WTC11 (cell line): ENCODE measurements around the gene C3orf33. TPM values are rescaled to one million over a fixed set of nuclear protein-coding genes. Genes with fewer than 3 reads are reported as not detected.

ENCODE experiments used
- ATAC-seq: fragments of 200-7000 bp; cut with Tn5 transposase; 2 replicates; pipeline ENCODE4 v1.10.0; 2021; ENCODE audit warnings: mild to moderate bottlenecking, moderate library complexity
- CTCF ChIA-PET: fragments of 300-600 bp; sonication (Branson Sonifier 250); formaldehyde crosslinking; loops from one replicate; lab custom pipeline; 2021; ENCODE audit warnings: antibody characterized with exemption; lab: Charles Lee
- POLR2A ChIA-PET: fragments of 350-600 bp; sonication (Branson Sonifier 250); formaldehyde crosslinking; loops from one replicate; lab custom pipeline; 2021; ENCODE audit warnings: antibody characterized with exemption; lab: Charles Lee
- DNase-seq: peaks from one replicate; pipeline ENCODE4 v3.0.0; 2021; ENCODE audit warnings: low spot score
- H3K27ac Mint-ChIP-seq: 2 replicates; pipeline ENCODE4 v1.8.0; 2021; ENCODE audit warnings: mixed read lengths
- H3K27me3 Mint-ChIP-seq: 2 replicates; pipeline ENCODE4 v1.8.0; 2021; ENCODE audit warnings: low read depth, mild to moderate bottlenecking, moderate library complexity, mixed read lengths
- H3K36me3 Mint-ChIP-seq: 2 replicates; pipeline ENCODE4 v1.8.0; 2021; ENCODE audit warnings: mixed read lengths
- H3K4me1 Mint-ChIP-seq: 2 replicates; pipeline ENCODE4 v1.8.0; 2022; ENCODE audit warnings: mixed read lengths
- H3K4me3 Mint-ChIP-seq: 2 replicates; pipeline ENCODE4 v1.8.0; 2021; ENCODE audit warnings: mild to moderate bottlenecking, moderate library complexity, mixed read lengths
- H3K9me3 Mint-ChIP-seq: 2 replicates; pipeline ENCODE4 v1.8.0; 2021; ENCODE audit warnings: mixed read lengths
- AR ChIP-seq: fragments of 250-450 bp; sonication (Bioruptor Pico); IDR thresholded peaks from 2 replicates; pipeline ENCODE4 v1.9.0; 2021; ENCODE audit warnings: mild to moderate bottlenecking
- ARID4B ChIP-seq: sonication (generic); formaldehyde crosslinking; IDR thresholded peaks from 2 replicates; pipeline ENCODE4 v1.8.0; 2023; ENCODE audit warnings: missing genetic modification reagents, mild to moderate bottlenecking, borderline replicate concordance
- CREB1 ChIP-seq: sonication (generic); formaldehyde crosslinking; IDR thresholded peaks from 2 replicates; pipeline ENCODE4 v1.8.0; 2023; ENCODE audit warnings: mild to moderate bottlenecking, missing genetic modification reagents
- EMX1 ChIP-seq: fragments of 250-450 bp; sonication (Bioruptor Pico); IDR thresholded peaks from 2 replicates; pipeline ENCODE4 v1.8.0; 2021; ENCODE audit warnings: mild to moderate bottlenecking
- ERG ChIP-seq: fragments of 250-450 bp; sonication (Bioruptor Pico); IDR thresholded peaks from 2 replicates; pipeline ENCODE4 v1.8.0; 2021; ENCODE audit warnings: mild to moderate bottlenecking
- GRHL2 ChIP-seq: fragments of 250-450 bp; sonication (Bioruptor Pico); IDR thresholded peaks from 2 replicates; pipeline ENCODE4 v1.8.0; 2022; ENCODE audit warnings: mild to moderate bottlenecking, moderate library complexity; ENCODE audit not compliant: insufficient replicate concordance, severe bottlenecking
- KAT7 ChIP-seq: sonication (generic); formaldehyde crosslinking; IDR thresholded peaks from 2 replicates; pipeline ENCODE4 v1.8.1; 2023; ENCODE audit warnings: missing genetic modification reagents, mild to moderate bottlenecking, borderline replicate concordance
- MYBL2 ChIP-seq: sonication (generic); formaldehyde crosslinking; IDR thresholded peaks from 2 replicates; pipeline ENCODE4 v1.8.1; 2023; ENCODE audit warnings: mild to moderate bottlenecking, moderate library complexity, missing genetic modification reagents
- PRDM15 ChIP-seq: sonication (generic); formaldehyde crosslinking; IDR thresholded peaks from 2 replicates; pipeline ENCODE4 v1.8.0; 2022; ENCODE audit warnings: missing genetic modification reagents
- PREB ChIP-seq: sonication (generic); formaldehyde crosslinking; IDR thresholded peaks from 2 replicates; pipeline ENCODE4 v1.8.1; 2022; ENCODE audit warnings: mild to moderate bottlenecking, missing genetic modification reagents, moderate library complexity, borderline replicate concordance
- PRRX2 ChIP-seq: fragments of 250-450 bp; sonication (Bioruptor Pico); IDR thresholded peaks from 2 replicates; pipeline ENCODE4 v1.8.0; 2021; ENCODE audit warnings: mild to moderate bottlenecking
- SMAD3 ChIP-seq: sonication (generic); formaldehyde crosslinking; IDR thresholded peaks from 2 replicates; pipeline ENCODE4 v1.8.0; 2022; ENCODE audit warnings: missing genetic modification reagents, mild to moderate bottlenecking, borderline replicate concordance
- SP1 ChIP-seq: sonication (generic); formaldehyde crosslinking; conservative IDR thresholded peaks from 2 replicates; pipeline ENCODE4 v1.8.1; 2022; ENCODE audit warnings: missing genetic modification reagents
- TEAD1 ChIP-seq: sonication (generic); formaldehyde crosslinking; IDR thresholded peaks from 2 replicates; pipeline ENCODE4 v1.8.0; 2022; ENCODE audit warnings: mild to moderate bottlenecking, missing genetic modification reagents
- TP53 ChIP-seq: sonication (generic); formaldehyde crosslinking; IDR thresholded peaks from 2 replicates; pipeline ENCODE4 v1.8.1; 2023; ENCODE audit warnings: mild to moderate bottlenecking, missing genetic modification reagents
- ZBTB21 ChIP-seq: sonication (generic); formaldehyde crosslinking; IDR thresholded peaks from 2 replicates; pipeline ENCODE4 v1.8.1; 2023; ENCODE audit warnings: mild to moderate bottlenecking, missing genetic modification reagents, borderline replicate concordance
- ZNF396 ChIP-seq: fragments of 250-450 bp; sonication (Bioruptor Pico); IDR thresholded peaks from 2 replicates; pipeline ENCODE4 v1.8.0; 2021; ENCODE audit warnings: mild to moderate bottlenecking, moderate library complexity, borderline replicate concordance
- ZNF416 ChIP-seq: fragments of 250-450 bp; sonication (Bioruptor Pico); IDR thresholded peaks from 2 replicates; pipeline ENCODE4 v1.9.0; 2021; ENCODE audit warnings: mild to moderate bottlenecking, inconsistent platforms
- ZNF423 ChIP-seq: fragments of 250-450 bp; sonication (Bioruptor Pico); IDR thresholded peaks from 2 replicates; pipeline ENCODE4 v2.1.2; 2022; ENCODE audit warnings: mild to moderate bottlenecking, moderate library complexity
- ZNF512 ChIP-seq: sonication (generic); formaldehyde crosslinking; IDR thresholded peaks from 2 replicates; pipeline ENCODE4 v1.8.1; 2022; ENCODE audit warnings: missing genetic modification reagents, borderline replicate concordance
- ZNF671 ChIP-seq: fragments of 250-450 bp; sonication (Bioruptor Pico); IDR thresholded peaks from 2 replicates; pipeline ENCODE4 v1.8.0; 2021; ENCODE audit warnings: mild to moderate bottlenecking
- total RNA-seq: library from RNA; stranded (reverse); gene quantifications from 3 replicates; pipeline ENCODE4 v1.2.3, GENCODE V29; 2021

The C3orf33 gene
- total RNA-seq, 1 experiment from 2014 or later: 2.8 TPM

- no peaks in the 10 kb centered on the region for H3K9me3 Mint-ChIP-seq
- ChIA-PET POLR2A (interaction anchor here (0.8 kb wide), 1 partner anchor 61 kb away, joined by 3 read pairs; the partner anchor contains the start of gene C3orf33), CTCF (interaction anchor here (0.6 to 1.0 kb wide), 3 partner anchors 43 to 125 kb away, joined by 3 to 4 read pairs (median 4); partner anchors contain the start of gene C3orf33)
- no peaks in the 10 kb centered on the region for H3K36me3 Mint-ChIP-seq
- peak within 1 kb of the TSS; percentile 98 for H3K4me3 Mint-ChIP-seq
- H3K27me3 Mint-ChIP-seq: no peaks in the 10 kb centered on the region
- H3K27ac Mint-ChIP-seq: peak within 1 kb of the TSS; percentile 92
- H3K4me1 Mint-ChIP-seq: peaks cover 59% of the 10 kb centered on the region
- ATAC-seq: peak; percentile 70
- DNase-seq: peak; percentile 92
- TF ChIP-seq PREB (no peak), CREB1 (CRISPR knock-in tag) (peak; percentile 57; the same call in 1 of the 2 replicates), ZNF416 (CRISPR knock-in tag) (0 out of 2 replicates have a peak, but pooled peaks have one; percentile 15), SP1 (peak; percentile 38; the same call in 1 of the 2 replicates), ZNF396 (CRISPR knock-in tag) (0 out of 2 replicates have a peak, but pooled peaks have one; percentile 56), ZNF671 (CRISPR knock-in tag) (peak; percentile 56; the same call in 1 of the 2 replicates), PRRX2 (CRISPR knock-in tag) (peak; percentile 88), GRHL2 (no peak), EMX1 (peak; percentile 74; the same call in 1 of the 2 replicates), TEAD1 (CRISPR knock-in tag) (0 out of 2 replicates have a peak, but pooled peaks have one; percentile 54), MYBL2 (CRISPR knock-in tag) (peak; percentile 48; the same call in 1 of the 2 replicates), ERG (peak; percentile 90), AR (CRISPR knock-in tag) (peak; percentile 73; the same call in 1 of the 2 replicates), ARID4B (0 out of 2 replicates have a peak, but pooled peaks have one; percentile 54), SMAD3 (no peak), PRDM15 (peak; percentile 100), ZNF512 (CRISPR knock-in tag) (no peak), KAT7 (0 out of 2 replicates have a peak, but pooled peaks have one; percentile 5), TP53 (CRISPR knock-in tag) (no peak), ZNF423 (CRISPR knock-in tag) (peak; percentile 26; the same call in 1 of the 2 replicates), ZBTB21 (CRISPR knock-in tag) (0 out of 2 replicates have a peak, but pooled peaks have one; percentile 51)
Observed at GRCh38 chr3:155744626-155745324, 61.3 kb downstream of the C3orf33 start, which contains the start of gene PLCH1. TSS of gene PLCH1 (minus strand) at chr3:155745071. CDS start at chr3:155704224, 40,847 bp downstream.
